GM21381 (cell line): ENCODE data around the gene SUN2.

ENCODE experiments used
- ATAC-seq: cut with Tn5 transposase; IDR thresholded peaks from one replicate; pipeline ENCODE4 v1.9.1; 2021; ENCODE audit warnings: mild to moderate bottlenecking, moderate library complexity; ENCODE audit not compliant: unreplicated experiment

The SUN2 gene

DNA sequence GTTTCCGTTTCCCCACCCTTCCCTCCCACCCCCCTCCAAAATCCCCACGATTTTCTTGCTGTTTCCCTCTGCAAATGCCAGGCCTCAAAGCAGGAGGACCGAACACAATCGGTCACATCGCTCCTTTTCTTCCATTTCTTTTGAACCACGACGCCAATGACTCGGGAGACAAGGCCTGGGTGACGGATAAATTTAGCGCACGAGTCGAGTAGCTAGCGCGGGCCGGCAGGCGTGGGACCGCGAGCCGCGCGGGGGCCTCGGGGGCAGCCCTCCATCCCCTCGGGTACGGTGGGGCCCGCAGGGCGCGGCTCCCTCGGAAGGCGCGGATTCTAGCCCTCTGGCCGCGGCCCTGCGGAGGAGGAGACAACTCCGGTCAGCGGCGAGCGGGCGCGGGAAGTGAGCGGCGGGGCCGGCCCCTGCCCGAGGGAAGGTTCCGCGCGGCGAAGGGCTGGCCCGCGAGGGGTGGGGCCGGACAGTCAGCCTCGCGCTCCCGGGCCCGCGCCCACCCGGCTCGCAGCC, 55.5 kb downstream of the SUN2 start:
- ATAC-seq, result no peak

DNA sequence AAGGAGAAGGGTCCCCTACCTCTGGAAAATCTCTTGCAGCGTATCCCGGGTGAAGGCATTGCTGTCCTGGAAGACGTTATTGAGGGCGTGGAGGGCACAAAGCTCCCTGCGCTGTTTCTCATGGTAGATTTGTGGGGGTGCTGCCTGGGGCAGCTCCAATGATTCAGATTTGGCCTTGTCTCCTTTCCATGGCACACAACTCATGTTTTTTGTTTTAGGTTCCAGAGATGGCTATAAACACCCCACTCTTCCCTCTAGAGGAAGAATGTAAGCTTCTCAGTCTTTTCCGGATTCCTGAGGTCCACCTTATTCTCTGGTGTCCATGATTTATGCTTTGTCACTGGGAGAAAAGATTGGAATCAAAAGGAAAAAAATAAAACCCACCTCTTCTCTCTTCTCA, 56.0 kb downstream of the SUN2 start:
- ATAC-seq, result no peak

DNA sequence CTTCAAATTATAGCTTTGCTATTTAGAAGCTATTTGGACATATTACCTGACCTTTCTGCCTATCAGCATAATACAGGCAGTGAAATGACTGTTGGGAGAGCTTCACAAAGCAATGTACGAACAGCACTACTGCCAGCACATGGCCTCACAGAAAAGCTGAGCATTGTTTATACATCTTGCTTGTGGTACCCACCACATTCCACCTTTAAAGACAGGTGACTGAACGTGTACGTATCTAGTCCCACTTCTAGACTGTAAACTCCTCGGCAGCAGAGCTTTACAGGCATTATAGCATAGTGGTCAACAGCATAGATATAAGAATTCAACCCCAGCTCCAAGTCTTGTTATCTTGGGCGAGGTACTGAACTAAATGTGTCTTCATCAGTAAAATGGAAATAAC, 56.7 kb downstream of the SUN2 start:
- ATAC-seq, result no peak

DNA sequence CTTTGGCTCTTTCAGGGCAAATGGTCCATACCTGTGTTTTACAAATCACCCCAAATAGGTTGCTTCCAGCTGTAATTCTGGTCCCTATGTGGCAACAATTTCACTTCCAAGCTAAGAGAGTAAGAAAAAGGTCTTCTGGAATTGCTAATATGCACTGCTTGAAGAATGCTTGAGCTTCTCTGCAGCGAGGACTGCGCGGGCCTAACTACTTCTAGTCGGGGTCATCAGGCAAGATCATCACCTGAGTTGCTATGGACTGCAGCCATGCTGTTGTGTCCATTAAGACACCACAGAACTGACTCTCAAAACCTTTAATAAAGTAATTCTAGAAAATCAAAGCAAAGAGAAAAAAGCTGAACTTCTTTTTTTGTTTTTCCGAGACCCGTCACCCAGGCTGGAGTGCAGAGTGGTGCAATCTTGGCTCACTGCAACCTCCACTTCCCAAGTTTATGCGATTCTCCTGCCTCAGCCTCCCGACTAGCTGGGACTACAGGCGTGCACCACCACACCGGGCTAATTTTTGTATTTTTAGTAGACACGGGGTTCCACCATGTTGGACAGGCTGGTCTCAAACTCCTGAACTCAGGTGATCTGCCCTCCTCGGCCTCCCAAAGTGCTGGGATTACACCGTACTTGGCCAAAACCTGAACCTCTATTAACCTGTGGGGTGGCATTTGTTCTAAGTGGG, 57.2 kb downstream of the SUN2 start:
- no peak for ATAC-seq

DNA sequence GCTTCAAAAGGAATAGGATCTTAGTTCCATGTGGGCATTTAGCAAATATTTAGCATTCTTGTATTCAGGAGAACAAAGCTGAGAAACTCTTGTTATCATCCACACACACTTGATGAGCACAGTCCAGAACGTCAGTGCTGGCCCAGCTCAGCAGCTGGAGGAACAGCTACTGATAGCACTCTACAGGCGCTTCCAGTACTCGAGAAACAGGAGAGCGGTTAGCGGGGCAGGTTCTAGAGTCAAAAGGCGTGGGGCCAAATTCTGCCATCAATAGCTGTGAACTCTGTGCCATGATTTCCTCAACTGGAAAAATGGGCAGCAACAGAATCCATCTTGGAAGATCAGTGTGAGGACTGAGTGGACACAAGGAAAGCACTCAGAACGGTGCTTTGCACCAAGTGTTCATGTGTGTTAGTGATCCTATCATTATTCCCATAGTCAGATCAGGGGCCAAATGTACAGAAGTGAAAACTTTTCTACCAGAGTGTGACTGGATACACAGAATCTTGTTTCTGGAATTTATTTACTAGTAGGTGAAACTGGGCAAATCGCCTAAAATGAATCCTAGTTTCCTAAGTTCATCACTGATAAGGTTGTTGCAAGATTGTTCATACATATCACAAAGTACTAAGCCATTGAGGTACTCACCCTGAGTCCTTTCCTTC, 58.2 kb downstream of the SUN2 start:
- ATAC-seq, result no peak

DNA sequence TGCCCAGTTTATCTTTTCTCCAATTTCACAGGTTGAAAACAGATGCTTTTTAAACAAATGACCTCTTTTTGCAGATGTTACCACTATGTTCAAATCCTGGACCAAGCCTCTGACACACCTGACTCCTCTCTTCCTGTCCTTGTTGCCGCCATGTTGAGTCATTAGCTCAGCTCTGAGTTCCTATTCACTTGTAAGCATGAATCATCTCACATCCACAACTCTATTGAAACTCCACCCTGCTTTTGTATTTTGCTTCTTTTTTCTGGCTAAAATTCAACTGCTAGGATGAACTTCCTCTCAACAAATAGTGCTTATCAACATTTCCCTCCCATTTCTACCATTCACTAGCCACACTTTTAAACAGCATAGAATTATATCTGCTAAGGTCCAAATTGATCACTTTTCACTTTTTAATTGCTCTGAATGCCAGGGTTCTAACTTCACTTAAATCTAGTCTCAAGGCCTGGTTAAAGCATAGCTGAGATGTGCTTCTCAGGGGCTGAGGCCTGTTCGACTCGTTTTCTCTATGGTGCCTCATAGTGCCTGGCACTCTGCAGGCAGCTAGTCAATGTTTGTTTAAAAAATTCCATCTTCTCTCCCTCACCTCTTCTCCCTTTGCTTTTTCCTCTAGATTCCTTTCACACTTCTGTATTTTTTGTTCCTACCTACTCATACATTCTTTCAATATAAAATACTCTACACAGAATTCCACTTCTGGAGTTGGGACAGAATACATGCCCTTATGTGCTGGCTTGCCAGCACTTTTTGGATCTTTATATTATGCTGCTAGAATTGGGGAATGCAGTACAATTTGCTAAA, 59.0 kb downstream of the SUN2 start:
- ATAC-seq, result no peak

DNA sequence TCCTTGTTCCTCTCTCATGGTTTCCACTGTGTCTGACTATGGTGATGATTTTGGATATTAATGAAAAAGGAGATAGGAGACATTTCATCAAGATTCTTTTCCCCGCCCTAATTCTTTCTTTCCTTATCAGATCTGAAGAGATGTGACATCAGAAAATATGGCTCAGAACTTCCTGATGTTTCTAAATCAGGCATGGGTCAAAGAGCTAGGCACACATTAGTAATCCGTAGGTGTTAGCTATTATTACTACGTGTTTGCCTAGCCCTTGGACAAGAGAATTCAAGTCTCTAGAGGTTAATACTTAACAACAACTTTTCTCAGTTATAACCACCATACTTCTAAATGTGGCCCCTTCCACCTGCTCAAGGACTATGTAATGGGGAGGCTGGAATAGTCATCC, 60.9 kb downstream of the SUN2 start:
- ATAC-seq, result no peak

DNA sequence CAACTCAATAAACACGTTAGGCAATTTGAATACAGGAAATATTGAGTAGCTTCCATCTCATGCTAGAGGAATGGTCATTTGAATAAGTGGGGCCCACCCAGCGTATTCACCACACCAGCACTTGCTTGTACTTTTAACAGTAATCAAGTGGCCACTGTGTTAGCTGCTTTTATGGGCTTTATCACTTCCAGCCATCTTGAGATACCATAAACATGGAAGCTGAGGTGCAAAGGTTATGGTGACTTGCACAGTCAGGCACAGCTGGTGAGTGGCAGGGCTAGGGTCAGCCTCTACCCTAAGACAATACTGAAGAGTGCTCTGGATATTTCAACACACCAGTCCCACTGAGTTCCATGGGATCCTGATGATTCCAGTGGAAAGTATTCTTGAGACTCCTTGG, 61.7 kb downstream of the SUN2 start:
- no peak for ATAC-seq

DNA sequence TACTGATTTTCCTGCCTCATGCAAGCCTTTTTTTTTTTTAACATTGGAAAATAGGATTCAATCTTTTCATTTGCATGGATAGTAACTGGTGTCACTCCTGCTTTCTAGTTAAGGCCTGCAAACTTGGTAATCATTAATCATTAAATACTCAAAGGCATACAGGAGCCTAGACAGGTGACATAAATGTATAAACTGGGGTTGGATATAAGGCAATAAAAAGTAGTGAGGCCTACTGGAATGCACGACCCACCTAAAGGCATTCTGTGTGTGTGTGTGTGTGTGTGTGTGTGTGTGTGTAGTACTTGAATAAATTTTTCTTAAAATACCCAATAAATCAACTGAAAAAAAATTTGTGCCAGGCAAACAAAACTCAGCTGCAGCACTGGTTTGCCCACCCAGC, 66.1 kb downstream of the SUN2 start:
- no peak for ATAC-seq

DNA sequence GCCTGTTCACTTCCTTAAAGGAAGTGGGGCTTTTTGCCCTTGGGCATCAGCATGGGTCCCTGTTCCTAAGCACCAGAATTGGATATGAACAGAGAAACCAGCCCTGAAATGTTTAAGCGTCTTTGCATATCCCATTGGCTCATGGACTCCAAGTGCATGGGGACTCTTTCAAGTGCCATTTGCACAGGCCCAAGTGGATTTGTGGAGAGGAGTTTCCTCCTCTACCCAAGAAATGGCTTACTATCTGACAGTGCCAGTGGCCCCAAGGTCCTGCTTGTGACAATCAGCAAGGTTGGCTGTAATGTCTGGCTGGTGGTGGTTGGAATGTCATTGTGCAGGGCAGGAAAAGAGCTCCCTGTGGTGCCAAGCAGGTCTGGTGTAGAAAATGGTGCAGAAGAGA, 70.0 kb downstream of the SUN2 start:
- no peak for ATAC-seq

DNA sequence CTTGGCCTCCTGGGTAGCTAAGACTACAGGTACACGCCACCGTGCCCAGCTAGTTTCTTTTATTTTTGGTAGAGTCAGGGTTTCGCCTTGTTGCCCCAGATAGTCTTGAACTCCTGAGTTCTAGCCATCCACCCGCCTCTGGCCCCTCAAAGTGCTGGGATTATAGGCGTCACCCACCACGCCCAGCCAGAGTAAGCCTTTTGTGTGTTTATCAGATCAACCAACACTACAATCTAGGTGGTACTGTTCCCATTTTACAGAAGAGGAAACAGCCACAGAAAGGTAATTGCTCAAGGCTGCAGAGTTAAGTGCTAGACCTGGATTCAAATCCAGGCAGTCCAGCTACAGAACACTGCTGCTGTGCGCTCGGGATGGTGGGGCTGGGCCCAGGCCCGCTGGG, 70.9 kb downstream of the SUN2 start:
- ATAC-seq, result no peak
